HCT116 (cell line): ENCODE results near the gene METTL22. TPM values are rescaled to one million over a fixed set of nuclear protein-coding genes. Genes with fewer than 3 reads are reported as not detected.

Experiments used
- ATAC-seq: fragments of 200-7000 bp; cut with Tn5 transposase; 2 replicates; pipeline ENCODE4 v1.9.1; 2020; ENCODE audit warnings: mild to moderate bottlenecking, moderate library complexity
- BruUV-seq: library from RNA; stranded (reverse); fragments of 400-500 nt; replicated peaks from 2 replicates; lab custom pipeline; 2021; lab: Mats Ljungman, UMichigan
- CTCF ChIA-PET: fragments of 300-600 bp; sonication (Branson Sonifier 250); formaldehyde crosslinking; loops from one replicate; lab custom pipeline; 2021; ENCODE audit warnings: antibody characterized with exemption; lab: Charles Lee
- POLR2A ChIA-PET: fragments of 300-600, 350-600 bp; sonication (Branson Sonifier 250); formaldehyde crosslinking; loops from one replicate; lab custom pipeline; 2021; ENCODE audit warnings: antibody characterized with exemption; lab: Charles Lee
- RAD21 ChIA-PET, 2 experiments: fragments of 300-600 bp; sonication (Branson Sonifier 250); formaldehyde crosslinking; loops; one replicate each; lab custom pipeline; 2023; ENCODE audit warnings: low total read pairs in 2 of 2; ENCODE audit not compliant: uncharacterized antibody in 2 of 2, unreplicated experiment in 2 of 2, low non-redundant PET in 1 of 2; lab: Charles Lee
- DNase-seq: peaks from one replicate; pipeline ENCODE4 v3.0.0-alpha.2; 2010; ENCODE audit warnings: low read depth, low spot score
- H2AFZ ChIP-seq: fragments of 200-600 bp; shearing (Covaris generic), sonication (generic); 2 replicates; pipeline ENCODE4 v1.6.1; 2017; ENCODE audit warnings: low read depth, mixed run types, mixed read lengths, antibody characterized with exemption, low read length; ENCODE audit not compliant: poor library complexity, severe bottlenecking
- H3K27ac ChIP-seq: 2 replicates; pipeline ENCODE4 v1.5.1; 2012; ENCODE audit warnings: low read depth, low read length
- H3K27me3 ChIP-seq: fragments of 200-600 bp; sonication (generic); 2 replicates; pipeline ENCODE4 v1.6.1; 2016; ENCODE audit warnings: mixed run types, low read length, mixed read lengths; ENCODE audit not compliant: insufficient read depth
- H3K36me3 ChIP-seq, 2 experiments: fragments of 200-500 bp in 1 of 2; fragments of 200-600 bp in 1 of 2; sonication (Bioruptor generic) in 1 of 2; sonication (generic) in 1 of 2; 2 replicates each; pipeline versions ENCODE4 v1.5.1 to v1.6.1; 2014 to 2016; ENCODE audit warnings: low read length in 2 of 2, inconsistent platforms in 1 of 2, mixed read lengths in 1 of 2, mixed run types in 1 of 2; ENCODE audit not compliant: insufficient read depth in 2 of 2, control insufficient read depth in 1 of 2
- H3K4me1 ChIP-seq, 2 experiments: fragments of 200-600 bp in 1 of 2; sonication (generic) in 1 of 2; 2 replicates each; pipeline versions ENCODE4 v1.5.1 to v1.6.1; 2012 to 2017; ENCODE audit warnings: low read length in 2 of 2, inconsistent platforms in 1 of 2, mild to moderate bottlenecking in 1 of 2, mixed read lengths in 1 of 2, mixed run types in 1 of 2, moderate library complexity in 1 of 2; ENCODE audit not compliant: insufficient read depth in 2 of 2, control insufficient read depth in 1 of 2
- H3K4me2 ChIP-seq: fragments of 200-600 bp; sonication (generic); 2 replicates; pipeline ENCODE4 v1.6.1; 2017; ENCODE audit warnings: mixed run types, low read length, mixed read lengths
- H3K4me3 ChIP-seq, 2 experiments: fragments of 200-600 bp in 1 of 2; sonication (generic) in 1 of 2; replicated peaks in 1 of 2; 2 replicates each; pipeline ENCODE4 v1.5.1; 2011 to 2016; ENCODE audit warnings: low read length in 2 of 2, control low read depth in 1 of 2, low read depth in 1 of 2, mild to moderate bottlenecking in 1 of 2, mixed read lengths in 1 of 2, mixed run types in 1 of 2
- H3K79me2 ChIP-seq: fragments of 200-600 bp; sonication (generic); 2 replicates; pipeline ENCODE4 v1.6.1; 2017; ENCODE audit warnings: mild to moderate bottlenecking, mixed run types, low read length, moderate library complexity, mixed read lengths; ENCODE audit not compliant: insufficient read depth
- H3K9ac ChIP-seq: fragments of 200-600 bp; sonication (generic); 2 replicates; pipeline ENCODE4 v1.6.1; 2016; ENCODE audit warnings: low read length, mixed read lengths
- H3K9me2 ChIP-seq: fragments of 200-600 bp; sonication (generic), shearing (Covaris generic); 2 replicates; pipeline ENCODE4 v1.6.1; 2017; ENCODE audit warnings: mixed run types, mild to moderate bottlenecking, moderate library complexity; ENCODE audit not compliant: insufficient read depth
- H3K9me3 ChIP-seq, 2 experiments: fragments of 200-500 bp in 1 of 2; fragments of 200-600 bp in 1 of 2; sonication (Bioruptor generic) in 1 of 2; sonication (generic) in 1 of 2; 2 replicates each; pipeline ENCODE4 v1.6.1; 2014 to 2017; ENCODE audit warnings: low read length in 2 of 2, mixed read lengths in 2 of 2, inconsistent platforms in 1 of 2, low read depth in 1 of 2, mild to moderate bottlenecking in 1 of 2, mixed run types in 1 of 2, moderate library complexity in 1 of 2; ENCODE audit not compliant: control insufficient read depth in 1 of 2, insufficient read depth in 1 of 2
- H4K20me1 ChIP-seq: fragments of 200-600 bp; sonication (generic), shearing (Covaris generic); 2 replicates; pipeline ENCODE4 v1.6.1; 2017; ENCODE audit warnings: mixed run types, mild to moderate bottlenecking, moderate library complexity; ENCODE audit not compliant: insufficient read depth
- CEBPB ChIP-seq: IDR thresholded peaks from 2 replicates; pipeline ENCODE4 v1.6.1; 2012; ENCODE audit warnings: low read depth
- MAX ChIP-seq: IDR thresholded peaks from 2 replicates; pipeline ENCODE4 v1.6.1; 2012
- POLR2A ChIP-seq: IDR thresholded peaks from 2 replicates; pipeline ENCODE4 v1.7.0; 2011; ENCODE audit warnings: borderline replicate concordance; ENCODE audit not compliant: insufficient read depth, insufficient read length; ENCODE audit errors: extremely low read depth
- RAD21 ChIP-seq: IDR thresholded peaks from 2 replicates; pipeline ENCODE4 v1.6.1; 2012; ENCODE audit warnings: low read depth, mild to moderate bottlenecking
- SIN3A ChIP-seq: IDR thresholded peaks from 2 replicates; pipeline ENCODE4 v1.6.1; 2012; ENCODE audit warnings: low read depth
- SP1 ChIP-seq: IDR thresholded peaks from 2 replicates; pipeline ENCODE4 v1.6.1; 2012; ENCODE audit warnings: low read depth
- SRF ChIP-seq: IDR thresholded peaks from 2 replicates; pipeline ENCODE4 v1.6.1; 2012; ENCODE audit warnings: low read depth
- ZBTB33 ChIP-seq: IDR thresholded peaks from 2 replicates; pipeline ENCODE4 v1.6.1; 2011; ENCODE audit warnings: mild to moderate bottlenecking, low read length, moderate library complexity; ENCODE audit not compliant: insufficient replicate concordance; ENCODE audit errors: extremely low read depth
- ZFX ChIP-seq: fragments of 450-650 bp; IDR thresholded peaks from 2 replicates; pipeline ENCODE4 v1.6.1; 2017
- intact Hi-C: fragments of 100-400 bp; cut with micrococcal nuclease; formaldehyde crosslinking; loops from 2 replicates; pipeline ENCODE4 v1.10.0; 2022
- total RNA-seq: library from RNA; stranded (reverse); gene quantifications from one replicate; pipeline ENCODE4 v1.2.1, GENCODE V29; 2021; ENCODE audit not compliant: unreplicated experiment

The METTL22 gene
- total RNA-seq, 1 experiment from 2014 or later, result 33.3 TPM

DNA sequence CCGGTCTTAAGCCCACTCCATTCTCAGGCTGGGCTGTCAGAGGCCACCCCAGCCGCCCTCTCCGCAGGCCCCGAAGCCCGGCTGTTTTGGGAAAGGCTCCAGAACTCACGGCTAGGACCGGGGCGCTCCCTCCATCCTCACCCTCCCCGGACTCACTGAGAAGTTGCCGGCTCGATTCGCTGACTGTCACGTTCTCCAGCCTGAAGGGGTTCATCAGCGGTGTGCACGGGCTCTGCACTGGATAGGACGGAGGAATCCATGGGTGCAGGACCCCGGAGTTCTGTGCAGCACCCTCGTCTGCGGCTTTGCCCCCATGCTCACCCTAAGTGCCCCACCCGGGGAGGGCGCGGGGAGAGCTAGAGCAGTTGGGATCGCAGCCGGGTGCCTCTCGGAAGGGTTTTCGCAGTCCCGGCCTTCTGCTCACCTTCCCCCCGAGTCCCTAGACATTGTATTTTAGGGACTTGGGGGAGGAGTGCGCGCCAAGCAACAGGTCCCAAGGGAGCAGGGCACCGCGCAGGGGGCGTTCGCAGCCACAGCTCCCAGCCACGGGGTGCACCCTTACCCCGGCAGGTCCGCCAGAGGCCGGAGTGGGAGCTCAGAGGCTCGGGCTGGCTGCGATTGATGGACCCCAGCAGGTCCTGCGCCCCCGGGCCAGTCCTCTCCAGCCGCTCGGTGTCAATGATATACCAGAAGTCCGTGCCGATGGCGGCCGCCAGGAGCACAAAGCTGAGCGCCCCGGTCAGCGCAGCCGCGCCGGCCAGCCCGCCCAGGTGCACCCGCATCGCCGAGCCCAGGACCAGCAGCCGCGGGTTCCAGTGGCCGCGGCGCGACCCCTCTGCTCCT, 32.2 kb upstream of the METTL22 start:
- Histone ChIP-seq H3K79me2 (no peaks in the 10 kb centered on the region), H2AFZ (no peak overlapping the region), H3K4me1 (0 out of 4 replicates have a peak, but pooled peaks cover 0 to 1% of the 10 kb centered on the region in 2 experiments), H3K9ac (no peak overlapping the region), H3K9me2 (no peaks in the 10 kb centered on the region), H3K4me2 (no peak overlapping the region), H3K27me3 (peaks cover 5% of the 10 kb centered on the region; the same call in 1 of the 2 replicates), H3K36me3 (no peaks in the 10 kb centered on the region), H3K9me3 (no peaks in the 10 kb centered on the region), H3K27ac (no peak overlapping the region), H3K4me3 (no peak overlapping the region), H4K20me1 (no peaks in the 10 kb centered on the region)
- ATAC-seq, result no peak
- ChIA-PET CTCF (no interaction called here), RAD21 (no interaction called here), POLR2A (no interaction called here)
- TF ChIP-seq MAX (no peak), SP1 (no peak), SRF (no peak), SIN3A (no peak), CEBPB (no peak), POLR2A (no peak), ZFX (no peak), RAD21 (no peak)
- DNase-seq, result no peak
- intact Hi-C loops, result no loop called here
- no TSS peak for BruUV-seq

GRCh38 chr16:8589900-8590688, 31.4 kb upstream of the METTL22 start, which contains the start of gene TMEM114:
Gene TMEM114, minus strand, starts transcription at chr16:8590511. Its CDS starts 673 bp downstream, at chr16:8589838.
- Histone ChIP-seq H3K4me2 (no peak within 1 kb of the TSS), H3K27ac (no peak within 1 kb of the TSS), H3K27me3 (peaks cover 5% of the 10 kb centered on the region; the same call in 1 of the 2 replicates), H4K20me1 (no peaks in the 10 kb centered on the region), H3K9ac (no peak within 1 kb of the TSS), H3K9me3 (no peaks in the 10 kb centered on the region), H3K4me3 (no peak within 1 kb of the TSS), H2AFZ (no peak within 1 kb of the TSS), H3K4me1 (no peaks in the 10 kb centered on the region), H3K79me2 (no peaks in the 10 kb centered on the region), H3K9me2 (no peaks in the 10 kb centered on the region), H3K36me3 (no peaks in the 10 kb centered on the region)
- DNase-seq, result no peak
- ChIA-PET CTCF (no interaction called here), POLR2A (no interaction called here), RAD21 (no interaction called here)
- TF ChIP-seq ZBTB33, result no peak
- ATAC-seq, result no peak
- intact Hi-C loops, result no loop called here
- no TSS peak for BruUV-seq
